CD4-positive, CD25-positive, alpha-beta regulatory T cell (primary cell): ENCODE data around the gene RAB40B. TPM values are rescaled to one million over a fixed set of nuclear protein-coding genes. Genes with fewer than 3 reads are reported as not detected.
A peak's percentile ranks its signal among the peaks of the same experiment; 100 is the strongest.

Experiments used
- ATAC-seq, 2 donors: fragments of 150-1000 bp; cut with Tn5 transposase; one replicate each; pipeline ENCODE4 v1.10.0; 2021; ENCODE audit warnings: low read depth in 2 of 2, moderate number of reproducible peaks in 2 of 2, moderate library complexity in 1 of 2
- DNase-seq, 3 donors: peaks; one replicate each; pipeline versions ENCODE4 v3.0.0 to v3.0.0-alpha.2; 2012 to 2022; ENCODE audit warnings: mixed read lengths in 1 of 3
- H3K27ac ChIP-seq: one replicate; pipeline ENCODE4 v1.7.0; 2013; ENCODE audit warnings: mild to moderate bottlenecking, low read length; ENCODE audit not compliant: insufficient read depth, poor library complexity, severe bottlenecking
- H3K27me3 ChIP-seq: one replicate; pipeline ENCODE4 v1.7.0; 2013; ENCODE audit warnings: low read length; ENCODE audit not compliant: control insufficient read depth, insufficient read depth
- H3K36me3 ChIP-seq: one replicate; pipeline ENCODE4 v1.7.0; 2013; ENCODE audit warnings: mild to moderate bottlenecking, low read length, moderate library complexity; ENCODE audit not compliant: control insufficient read depth, insufficient read depth
- H3K4me1 ChIP-seq: 2 replicates; pipeline ENCODE4 v1.7.0; 2013; ENCODE audit warnings: mild to moderate bottlenecking, low read length; ENCODE audit not compliant: insufficient read depth, control insufficient read depth, poor library complexity, severe bottlenecking
- H3K4me3 ChIP-seq: one replicate; pipeline ENCODE4 v1.7.0; 2013; ENCODE audit warnings: low read depth, mild to moderate bottlenecking, low read length, moderate library complexity
- H3K9me3 ChIP-seq, 2 experiments: 1 replicate in 1 of 2; 2 replicates in 1 of 2; pipeline ENCODE4 v1.7.0; 2013; ENCODE audit warnings: low read length in 2 of 2, mild to moderate bottlenecking in 1 of 2, moderate library complexity in 1 of 2; ENCODE audit not compliant: control insufficient read depth in 2 of 2
- H3K27ac Mint-ChIP-seq, 3 donors: one replicate each; pipeline ENCODE4 v1.8.0; 2020 to 2022; ENCODE audit warnings: mild to moderate bottlenecking in 3 of 3, mixed read lengths in 3 of 3, moderate library complexity in 2 of 3
- H3K27me3 Mint-ChIP-seq: one replicate; pipeline ENCODE4 v1.8.0; 2022; ENCODE audit warnings: mild to moderate bottlenecking, mixed read lengths
- H3K36me3 Mint-ChIP-seq: one replicate; pipeline ENCODE4 v1.8.0; 2020; ENCODE audit warnings: mixed read lengths
- H3K4me1 Mint-ChIP-seq, 4 donors: one replicate each; pipeline ENCODE4 v1.8.0; 2020 to 2022; ENCODE audit warnings: mixed read lengths in 4 of 4, mild to moderate bottlenecking in 1 of 4
- H3K4me3 Mint-ChIP-seq, 4 donors: one replicate each; pipeline ENCODE4 v1.8.0; 2020 to 2022; ENCODE audit warnings: mild to moderate bottlenecking in 4 of 4, mixed read lengths in 4 of 4, moderate library complexity in 3 of 4
- H3K9me3 Mint-ChIP-seq, 7 donors: one replicate each; pipeline ENCODE4 v1.8.0; 2020 to 2022; ENCODE audit warnings: mixed read lengths in 7 of 7, mild to moderate bottlenecking in 3 of 7, moderate library complexity in 2 of 7
- polyA plus RNA-seq, 4 donors: library from polyadenylated mRNA; unstranded; fragments of 300-500 nt; fragmentation: Illumina TruSeq; gene quantifications; one replicate each; pipeline ENCODE4 v1.2.3, GENCODE V29; 2021
- total RNA-seq: library from RNA; stranded (reverse); gene quantifications from one replicate; pipeline ENCODE4 v1.2.3, GENCODE V29; 2022

The RAB40B gene
- total and polyA plus RNA-seq, 5 donors from 2014 or later = 2.2 to 5.3 (median 4.1) TPM

GRCh38 chr17:82661717-82662683 lies 36.5 kb downstream of the RAB40B start:
- H3K36me3 Mint-ChIP-seq = peaks cover 6% of the 10 kb centered on the region
- no peak for ATAC-seq
- peaks cover 0 to 2% (median 0%) of the 10 kb centered on the region in 4 donors for H3K4me1 Mint-ChIP-seq
- no peaks in the 10 kb centered on the region for H3K4me1 ChIP-seq
- H3K27me3 Mint-ChIP-seq = no peaks in the 10 kb centered on the region
- no peak overlapping the region for H3K4me3 ChIP-seq
- H3K27ac Mint-ChIP-seq = no peak overlapping the region
- H3K27ac ChIP-seq = no peak overlapping the region
- no peaks in the 10 kb centered on the region for H3K36me3 ChIP-seq
- no peak overlapping the region for H3K4me3 Mint-ChIP-seq
- no peaks in the 10 kb centered on the region for H3K9me3 ChIP-seq
- H3K27me3 ChIP-seq = no peaks in the 10 kb centered on the region
- no peaks in the 10 kb centered on the region for H3K9me3 Mint-ChIP-seq
- DNase-seq = no peak

- H3K4me3 ChIP-seq = no peak overlapping the region
- no peak overlapping the region for H3K27ac ChIP-seq
- no peaks in the 10 kb centered on the region for H3K27me3 ChIP-seq
- Mint-ChIP-seq H3K4me3 (no peak overlapping the region), H3K36me3 (peaks cover 7% of the 10 kb centered on the region), H3K9me3 (no peaks in the 10 kb centered on the region), H3K27ac (no peak overlapping the region), H3K27me3 (no peaks in the 10 kb centered on the region), H3K4me1 (no peaks in the 10 kb centered on the region)
- no peak for DNase-seq
- H3K9me3 ChIP-seq = no peaks in the 10 kb centered on the region
- no peak for ATAC-seq
- H3K36me3 ChIP-seq = no peaks in the 10 kb centered on the region
- no peaks in the 10 kb centered on the region for H3K4me1 ChIP-seq
Observed at GRCh38 chr17:82659886-82660285, 38.6 kb downstream of the RAB40B start.

GRCh38 chr17:82658796-82659452 lies 39.6 kb downstream of the RAB40B start:
- no peak overlapping the region for H3K4me3 Mint-ChIP-seq
- DNase-seq (no peak), ATAC-seq (no peak)
- Histone ChIP-seq H3K27ac (no peak overlapping the region), H3K9me3 (no peaks in the 10 kb centered on the region), H3K4me3 (no peak overlapping the region), H3K36me3 (no peaks in the 10 kb centered on the region), H3K4me1 (no peaks in the 10 kb centered on the region), H3K27me3 (no peaks in the 10 kb centered on the region)
- H3K36me3 Mint-ChIP-seq = peaks cover 7% of the 10 kb centered on the region
- no peaks in the 10 kb centered on the region for H3K27me3 Mint-ChIP-seq
- H3K9me3 Mint-ChIP-seq = no peaks in the 10 kb centered on the region
- H3K27ac Mint-ChIP-seq = no peak overlapping the region
- H3K4me1 Mint-ChIP-seq = no peaks in the 10 kb centered on the region

DNA sequence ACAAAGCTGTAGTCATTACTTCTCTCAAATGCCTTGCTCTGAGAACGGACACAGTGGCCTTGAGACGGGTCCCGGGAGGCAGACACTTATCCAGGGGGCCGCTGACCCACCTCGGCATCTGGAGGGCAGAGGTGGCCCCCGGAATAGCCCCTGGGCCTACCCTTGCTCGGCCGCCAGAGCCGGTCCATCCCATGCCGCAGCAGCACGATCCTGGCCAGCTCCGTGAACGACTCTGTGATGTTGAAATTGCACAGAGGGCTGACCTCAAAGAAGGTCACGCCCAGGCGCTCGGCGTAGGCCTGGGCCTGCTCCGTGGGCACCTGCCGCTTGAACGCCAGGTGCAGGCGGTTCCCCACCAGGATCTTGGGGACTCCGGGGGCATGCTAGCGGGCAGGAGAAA lies 40.2 kb downstream of the RAB40B start:
- H3K36me3 Mint-ChIP-seq = peaks cover 7% of the 10 kb centered on the region
- Histone ChIP-seq H3K36me3 (no peaks in the 10 kb centered on the region), H3K9me3 (no peaks in the 10 kb centered on the region), H3K27ac (no peak overlapping the region), H3K4me1 (no peaks in the 10 kb centered on the region), H3K27me3 (no peaks in the 10 kb centered on the region), H3K4me3 (no peak overlapping the region)
- ATAC-seq (no peak), DNase-seq (no peak)
- no peaks in the 10 kb centered on the region for H3K9me3 Mint-ChIP-seq
- H3K4me3 Mint-ChIP-seq = no peak overlapping the region
- no peaks in the 10 kb centered on the region for H3K4me1 Mint-ChIP-seq
- H3K27ac Mint-ChIP-seq = no peak overlapping the region
- H3K27me3 Mint-ChIP-seq = no peaks in the 10 kb centered on the region

GRCh38 chr17:82657926-82658325 lies 40.6 kb downstream of the RAB40B start:
- no peaks in the 10 kb centered on the region for H3K36me3 ChIP-seq

DNA sequence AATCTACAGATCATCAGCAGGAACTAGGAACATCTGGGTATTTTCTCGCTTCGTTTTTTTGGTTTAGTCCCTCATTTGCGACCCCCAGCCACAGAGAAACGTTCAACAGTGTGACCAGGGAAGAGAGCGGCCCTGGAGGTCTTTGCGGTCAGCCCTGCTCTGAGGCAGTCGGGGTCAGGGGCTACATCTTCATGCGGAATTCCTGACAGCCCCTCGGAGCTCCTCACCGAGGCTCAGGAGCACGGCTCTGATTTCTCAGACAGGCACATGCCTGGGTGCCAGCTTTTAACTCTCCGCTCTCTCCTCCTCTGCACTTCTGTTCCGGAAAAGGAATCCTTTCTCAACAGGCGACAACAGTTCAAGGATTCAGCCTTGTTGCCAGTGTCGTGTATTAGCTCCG lies 42.2 kb downstream of the RAB40B start:
- DNase-seq (no peak), ATAC-seq (no peak)
- Mint-ChIP-seq H3K9me3 (no peaks in the 10 kb centered on the region), H3K4me3 (peak overlapping the region in 1 of 4 donors; percentile 85), H3K27ac (no peak overlapping the region), H3K36me3 (peaks cover 7% of the 10 kb centered on the region), H3K4me1 (no peaks in the 10 kb centered on the region), H3K27me3 (no peaks in the 10 kb centered on the region)
- Histone ChIP-seq H3K27ac (no peak overlapping the region), H3K27me3 (no peaks in the 10 kb centered on the region), H3K9me3 (no peaks in the 10 kb centered on the region), H3K36me3 (no peaks in the 10 kb centered on the region), H3K4me3 (no peak overlapping the region), H3K4me1 (no peaks in the 10 kb centered on the region)

More at GRCh38 chr17:82657926-82658325, 40.6 kb downstream of the RAB40B start:
- H3K4me1 Mint-ChIP-seq = no peaks in the 10 kb centered on the region
- no peak overlapping the region for H3K4me3 Mint-ChIP-seq
- no peak overlapping the region for H3K27ac Mint-ChIP-seq
- no peaks in the 10 kb centered on the region for H3K27me3 Mint-ChIP-seq
- no peak overlapping the region for H3K4me3 ChIP-seq
- no peaks in the 10 kb centered on the region for H3K27me3 ChIP-seq
- H3K4me1 ChIP-seq = no peaks in the 10 kb centered on the region
- ATAC-seq (no peak), DNase-seq (no peak)
- peaks cover 7% of the 10 kb centered on the region for H3K36me3 Mint-ChIP-seq
- no peak overlapping the region for H3K27ac ChIP-seq
- no peaks in the 10 kb centered on the region for H3K9me3 Mint-ChIP-seq
- H3K9me3 ChIP-seq = no peaks in the 10 kb centered on the region

- no peaks in the 10 kb centered on the region for H3K4me1 Mint-ChIP-seq
- no peak for DNase-seq
- H3K36me3 ChIP-seq = no peaks in the 10 kb centered on the region
- H3K27me3 Mint-ChIP-seq = peaks cover 4% of the 10 kb centered on the region
- H3K27ac Mint-ChIP-seq = no peak overlapping the region
- no peaks in the 10 kb centered on the region for H3K4me1 ChIP-seq
- no peak for ATAC-seq
- no peaks in the 10 kb centered on the region for H3K9me3 ChIP-seq
- peaks cover 7% of the 10 kb centered on the region for H3K36me3 Mint-ChIP-seq
- H3K4me3 Mint-ChIP-seq = no peak overlapping the region
- H3K27ac ChIP-seq = no peak overlapping the region
- no peaks in the 10 kb centered on the region for H3K9me3 Mint-ChIP-seq
- no peaks in the 10 kb centered on the region for H3K27me3 ChIP-seq
- H3K4me3 ChIP-seq = no peak overlapping the region
Observed at GRCh38 chr17:82655523-82655922, 43.0 kb downstream of the RAB40B start.
